ENCODE data around the gene F2. TPM values are rescaled to one million over a fixed set of nuclear protein-coding genes. Genes with fewer than 3 reads are reported as not detected.

F2 gene
- total RNA-seq, 2 donors from 2014 or later, result 0.89 to 1.5 TPM

DNA sequence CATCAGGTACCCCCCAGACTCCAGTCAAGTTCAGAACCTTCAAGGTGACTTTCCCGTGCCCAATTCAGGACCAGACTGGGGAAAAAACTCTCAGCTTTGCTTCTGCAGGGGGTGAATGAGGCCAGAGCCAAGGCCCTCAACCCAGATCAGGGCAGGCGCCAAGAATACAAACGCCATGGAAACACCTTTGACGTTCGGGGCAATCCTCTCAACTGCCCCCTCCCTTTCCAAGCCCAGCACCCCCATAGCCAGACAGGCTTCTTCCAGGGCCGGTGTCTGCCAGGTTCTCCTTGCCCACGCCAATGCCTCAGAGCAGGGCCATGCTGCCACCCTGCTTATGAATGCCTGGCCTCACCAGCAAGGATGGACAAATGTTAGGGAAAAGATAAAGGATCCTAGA is 24.4 kb upstream of the F2 start:
- Histone ChIP-seq H3K4me3 (ENCODE audit: low read length) (no peak overlapping the region), H3K4me1 (ENCODE audit: control insufficient read depth, insufficient read depth, low read length) (peaks cover 5% of the 10 kb centered on the region), H3K9ac (ENCODE audit: extremely low read depth, low read length, poor library complexity, severe bottlenecking) (no peak overlapping the region), H3K27me3 (ENCODE audit: control insufficient read depth, insufficient read depth, low read length, poor library complexity, severe bottlenecking) (no peaks in the 10 kb centered on the region), H3K9me3 (ENCODE audit: control insufficient read depth, low read length) (no peaks in the 10 kb centered on the region), H3K36me3 (ENCODE audit: control insufficient read depth, insufficient read depth, low read length) (peaks cover 30% of the 10 kb centered on the region), H3K27ac (ENCODE audit: low read depth, low read length) (no peak overlapping the region)
- TF ChIP-seq, protein P1, sequence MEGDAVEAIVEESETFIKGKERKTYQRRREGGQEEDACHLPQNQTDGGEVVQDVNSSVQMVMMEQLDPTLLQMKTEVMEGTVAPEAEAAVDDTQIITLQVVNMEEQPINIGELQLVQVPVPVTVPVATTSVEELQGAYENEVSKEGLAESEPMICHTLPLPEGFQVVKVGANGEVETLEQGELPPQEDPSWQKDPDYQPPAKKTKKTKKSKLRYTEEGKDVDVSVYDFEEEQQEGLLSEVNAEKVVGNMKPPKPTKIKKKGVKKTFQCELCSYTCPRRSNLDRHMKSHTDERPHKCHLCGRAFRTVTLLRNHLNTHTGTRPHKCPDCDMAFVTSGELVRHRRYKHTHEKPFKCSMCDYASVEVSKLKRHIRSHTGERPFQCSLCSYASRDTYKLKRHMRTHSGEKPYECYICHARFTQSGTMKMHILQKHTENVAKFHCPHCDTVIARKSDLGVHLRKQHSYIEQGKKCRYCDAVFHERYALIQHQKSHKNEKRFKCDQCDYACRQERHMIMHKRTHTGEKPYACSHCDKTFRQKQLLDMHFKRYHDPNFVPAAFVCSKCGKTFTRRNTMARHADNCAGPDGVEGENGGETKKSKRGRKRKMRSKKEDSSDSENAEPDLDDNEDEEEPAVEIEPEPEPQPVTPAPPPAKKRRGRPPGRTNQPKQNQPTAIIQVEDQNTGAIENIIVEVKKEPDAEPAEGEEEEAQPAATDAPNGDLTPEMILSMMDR (conservative IDR thresholded peaks at IDR 0.05), result no peak
- Mint-ChIP-seq H3K4me3 (no peak overlapping the region), H3K4me1 (peaks cover 5% of the 10 kb centered on the region), H3K27ac (no peak overlapping the region), H3K27me3 (ENCODE audit: insufficient read depth) (no peaks in the 10 kb centered on the region), H3K9me3 (no peaks in the 10 kb centered on the region), H3K36me3 (ENCODE audit: low read depth) (peaks cover 17% of the 10 kb centered on the region)
- WGBS, 2 experiments (ENCODE audit: insufficient coverage in 1 of 2, insufficient read length in 1 of 2), result 92 to 100% methylated on average over 1 to 7 of the region's 7 CpGs
- no peak for DNase-seq

DNA sequence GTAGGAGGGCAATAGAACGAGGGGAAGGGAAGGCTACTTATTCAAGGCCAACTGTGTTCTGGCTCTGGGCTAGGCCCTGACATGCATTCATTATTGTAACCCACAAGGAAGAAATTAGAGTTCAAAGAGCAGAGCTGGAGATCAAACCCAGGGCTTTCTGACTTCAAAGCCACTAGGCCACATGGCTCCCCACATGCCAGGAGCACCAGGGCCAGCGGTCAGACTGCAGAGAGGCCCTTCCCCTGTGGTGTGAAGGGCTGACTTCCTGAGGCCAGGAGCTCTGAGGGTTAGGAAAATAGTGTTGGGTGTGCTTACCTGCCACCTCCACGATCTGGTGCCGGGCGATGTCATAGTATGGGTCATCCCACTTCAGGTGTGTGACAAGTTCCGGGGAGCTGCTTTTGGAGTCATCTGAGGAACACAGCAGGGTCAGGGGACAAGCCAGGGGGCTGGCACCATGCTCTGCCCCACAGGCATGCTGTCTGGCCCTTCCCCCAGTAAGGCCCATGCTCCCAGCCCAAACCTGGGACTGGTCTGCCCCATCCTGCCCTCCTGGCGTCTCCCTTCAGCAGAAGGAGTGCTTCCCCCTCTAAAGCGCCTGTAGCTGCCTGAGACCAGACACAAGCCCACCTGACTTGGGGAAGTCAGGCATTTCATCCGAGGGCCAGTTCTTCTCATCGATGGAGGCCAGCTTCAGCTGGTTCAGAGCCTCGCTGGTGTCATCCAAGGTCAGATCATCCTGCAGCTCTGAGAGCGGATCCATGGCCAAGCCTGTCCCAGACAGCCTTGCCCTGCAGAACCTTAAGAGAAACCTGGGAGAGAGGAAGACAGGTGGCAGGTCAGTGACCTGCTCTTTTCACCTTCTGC is 23.4 kb upstream of the F2 start:
- Mint-ChIP-seq H3K36me3 (ENCODE audit: low read depth) (peaks cover 17% of the 10 kb centered on the region), H3K27me3 (ENCODE audit: insufficient read depth) (no peaks in the 10 kb centered on the region), H3K9me3 (no peaks in the 10 kb centered on the region), H3K4me1 (peaks cover 4% of the 10 kb centered on the region), H3K27ac (no peak overlapping the region), H3K4me3 (no peak overlapping the region)
- Histone ChIP-seq H3K4me3 (ENCODE audit: low read length) (no peak overlapping the region), H3K9me3 (ENCODE audit: control insufficient read depth, low read length) (no peaks in the 10 kb centered on the region), H3K27ac (ENCODE audit: low read depth, low read length) (no peak overlapping the region), H3K9ac (ENCODE audit: extremely low read depth, low read length, poor library complexity, severe bottlenecking) (no peak overlapping the region), H3K4me1 (ENCODE audit: control insufficient read depth, insufficient read depth, low read length) (peaks cover 5% of the 10 kb centered on the region), H3K36me3 (ENCODE audit: control insufficient read depth, insufficient read depth, low read length) (peaks cover 30% of the 10 kb centered on the region), H3K27me3 (ENCODE audit: control insufficient read depth, insufficient read depth, low read length, poor library complexity, severe bottlenecking) (no peaks in the 10 kb centered on the region)
- TF ChIP-seq, protein P1 (conservative IDR thresholded peaks at IDR 0.05), result no peak
- 93 to 94% methylated on average over 11 to 12 of the region's 12 CpGs for WGBS, 2 experiments (ENCODE audit: insufficient coverage in 1 of 2, insufficient read length in 1 of 2)
- no peak for DNase-seq

GRCh38 chr11:46696212-46696558 is 22.8 kb upstream of the F2 start:
- H3K36me3 ChIP-seq (ENCODE audit: control insufficient read depth, insufficient read depth, low read length), result peaks cover 30% of the 10 kb centered on the region
- H3K4me3 Mint-ChIP-seq, result no peak overlapping the region
- H3K9me3 Mint-ChIP-seq, result no peaks in the 10 kb centered on the region
- peaks cover 5% of the 10 kb centered on the region for H3K4me1 ChIP-seq (ENCODE audit: control insufficient read depth, insufficient read depth, low read length)
- H3K27ac ChIP-seq (ENCODE audit: low read depth, low read length), result no peak overlapping the region
- H3K27me3 Mint-ChIP-seq (ENCODE audit: insufficient read depth), result no peaks in the 10 kb centered on the region
- H3K36me3 Mint-ChIP-seq (ENCODE audit: low read depth), result peaks cover 17% of the 10 kb centered on the region
- no peak overlapping the region for H3K9ac ChIP-seq (ENCODE audit: extremely low read depth, low read length, poor library complexity, severe bottlenecking)
- TF ChIP-seq, protein P1 (conservative IDR thresholded peaks at IDR 0.05), result no peak
- WGBS, 2 experiments (ENCODE audit: insufficient coverage in 1 of 2, insufficient read length in 1 of 2), result 93 to 95% methylated on average over 9 to 11 of the region's 11 CpGs
- no peaks in the 10 kb centered on the region for H3K9me3 ChIP-seq (ENCODE audit: control insufficient read depth, low read length)
- DNase-seq, result no peak
- no peak overlapping the region for H3K27ac Mint-ChIP-seq
- no peaks in the 10 kb centered on the region for H3K27me3 ChIP-seq (ENCODE audit: control insufficient read depth, insufficient read depth, low read length, poor library complexity, severe bottlenecking)
- no peak overlapping the region for H3K4me3 ChIP-seq (ENCODE audit: low read length)
- no peaks in the 10 kb centered on the region for H3K4me1 Mint-ChIP-seq
